H1 (cell line): ENCODE data around the gene TTC9. TPM values are rescaled to one million over a fixed set of nuclear protein-coding genes. Genes with fewer than 3 reads are reported as not detected.

Source experiments
- CTCF ChIA-PET: fragments of 300-600 bp; sonication (Branson Sonifier 250); formaldehyde crosslinking; loops from one replicate; lab custom pipeline; 2021; ENCODE audit not compliant: partially characterized antibody; lab: Charles Lee
- POLR2A ChIA-PET: fragments of 300-600 bp; sonication (Branson Sonifier 250); formaldehyde crosslinking; loops from one replicate; lab custom pipeline; 2021; ENCODE audit warnings: inconsistent platforms; ENCODE audit not compliant: partially characterized antibody; lab: Charles Lee
- DNase-seq, 2 experiments: peaks; one replicate each; pipeline versions ENCODE4 v3.0.0 to v3.0.0-alpha.2; 2010 to 2022; ENCODE audit warnings: low spot score in 2 of 2, low read depth in 1 of 2, mixed read lengths in 1 of 2
- FAIRE-seq: peaks from 2 replicates; lab custom pipeline; 2011; peaks lifted over from hg19 to GRCh38; lab: Jason Lieb, UNC
- H2AFZ ChIP-seq: 2 replicates; pipeline ENCODE4 v1.8.1; 2012; ENCODE audit warnings: low read length, inconsistent platforms
- H2AK5ac ChIP-seq: 2 replicates; pipeline ENCODE4 v1.6.1; 2013; ENCODE audit warnings: low read depth, low read length
- H2BK120ac ChIP-seq: replicated peaks from 2 replicates; pipeline ENCODE3; 2013; ENCODE audit warnings: low read depth, low read length, inconsistent platforms
- H2BK12ac ChIP-seq: 2 replicates; pipeline ENCODE4 v1.6.1; 2013; ENCODE audit warnings: low read depth, low read length
- H2BK15ac ChIP-seq: 2 replicates; pipeline ENCODE4 v1.6.1; 2013; ENCODE audit warnings: low read length
- H2BK20ac ChIP-seq: 2 replicates; pipeline ENCODE4 v1.6.1; 2013; ENCODE audit warnings: low read length
- H2BK5ac ChIP-seq: 2 replicates; pipeline ENCODE4 v1.6.1; 2013; ENCODE audit warnings: low read depth, low read length
- H3K14ac ChIP-seq: 2 replicates; pipeline ENCODE4 v1.6.1; 2013; ENCODE audit warnings: inconsistent platforms; ENCODE audit not compliant: insufficient read length
- H3K18ac ChIP-seq: 2 replicates; pipeline ENCODE4 v1.6.1; 2013; ENCODE audit warnings: low read length; ENCODE audit errors: extremely low read depth
- H3K23ac ChIP-seq: 2 replicates; pipeline ENCODE4 v1.6.1; 2013; ENCODE audit warnings: inconsistent platforms; ENCODE audit not compliant: insufficient read length
- H3K23me2 ChIP-seq: 2 replicates; pipeline ENCODE4 v1.6.1; 2013; ENCODE audit warnings: low read depth, low read length
- H3K27ac ChIP-seq: 2 replicates; pipeline ENCODE4 v1.6.1; 2011; ENCODE audit warnings: low read depth, low read length, inconsistent platforms
- H3K27me3 ChIP-seq, 4 experiments: replicated peaks in 1 of 4; 1 replicate in 1 of 4; 2 replicates in 3 of 4; pipeline versions ENCODE4 v1.6.1 to v1.8.1; 2011 to 2013; ENCODE audit warnings: low read length in 3 of 4, mild to moderate bottlenecking in 3 of 4, inconsistent platforms in 2 of 4, mixed read lengths in 2 of 4, moderate library complexity in 1 of 4; ENCODE audit not compliant: control insufficient read depth in 3 of 4, insufficient read depth in 3 of 4; ENCODE audit errors: extremely low read depth in 1 of 4
- H3K36me3 ChIP-seq, 4 experiments: 2 replicates each; pipeline versions ENCODE4 v1.6.1 to v1.8.1; 2011 to 2013; ENCODE audit warnings: mild to moderate bottlenecking in 4 of 4, low read length in 3 of 4, moderate library complexity in 2 of 4, control low read depth in 1 of 4, inconsistent platforms in 1 of 4; ENCODE audit not compliant: insufficient read depth in 4 of 4, control insufficient read depth in 2 of 4
- H3K4ac ChIP-seq: replicated peaks from 2 replicates; pipeline ENCODE3; 2013; ENCODE audit warnings: low read length, low read depth, mixed read lengths, inconsistent platforms; ENCODE audit not compliant: insufficient read length
- H3K4me1 ChIP-seq, 4 experiments: replicated peaks in 1 of 4; 1 replicate in 1 of 4; 2 replicates in 3 of 4; pipeline versions ENCODE4 v1.6.1 to v1.8.1; 2011 to 2013; ENCODE audit warnings: low read length in 3 of 4, inconsistent platforms in 2 of 4, mixed read lengths in 1 of 4; ENCODE audit not compliant: insufficient read depth in 4 of 4, control insufficient read depth in 3 of 4
- H3K4me2 ChIP-seq, 2 experiments: 2 replicates each; pipeline versions ENCODE4 v1.6.1 to v1.8.1; 2011 to 2013; ENCODE audit warnings: low read depth in 2 of 2, low read length in 2 of 2, control low read depth in 1 of 2, inconsistent platforms in 1 of 2, mild to moderate bottlenecking in 1 of 2; ENCODE audit not compliant: insufficient read depth in 1 of 2
- H3K4me3 ChIP-seq, 4 experiments: fragments of 200-600, 300-600 bp in 1 of 4; sonication (generic), shearing (Covaris generic), sonication (Bioruptor Twin) in 1 of 4; 2 replicates each; pipeline versions ENCODE4 v1.5.1 to v1.8.1; 2011 to 2016; ENCODE audit warnings: low read length in 4 of 4, low read depth in 3 of 4, control low read depth in 2 of 4, inconsistent platforms in 2 of 4, mild to moderate bottlenecking in 2 of 4, mixed read lengths in 1 of 4, moderate library complexity in 1 of 4; ENCODE audit not compliant: insufficient read depth in 2 of 4; ENCODE audit errors: extremely low read depth in 1 of 4
- H3K56ac ChIP-seq: replicated peaks from 2 replicates; pipeline ENCODE3; 2013; ENCODE audit warnings: low read depth, mild to moderate bottlenecking, mixed read lengths, low read length, inconsistent platforms; ENCODE audit not compliant: insufficient read length
- H3K79me1 ChIP-seq: 2 replicates; pipeline ENCODE4 v1.6.1; 2013; ENCODE audit warnings: low read depth, low read length, control low read depth
- H3K79me2 ChIP-seq, 2 experiments: 2 replicates each; pipeline versions ENCODE4 v1.6.1 to v1.8.1; 2012 to 2013; ENCODE audit warnings: low read length in 2 of 2, mild to moderate bottlenecking in 2 of 2, inconsistent platforms in 1 of 2; ENCODE audit not compliant: insufficient read depth in 2 of 2, control insufficient read depth in 1 of 2
- H3K9ac ChIP-seq, 4 experiments: replicated peaks in 1 of 4; 1 replicate in 1 of 4; 2 replicates in 3 of 4; pipeline versions ENCODE4 v1.6.1 to v1.8.1; 2011 to 2013; ENCODE audit warnings: low read depth in 3 of 4, low read length in 3 of 4, control low read depth in 2 of 4, mild to moderate bottlenecking in 2 of 4, moderate library complexity in 2 of 4, inconsistent platforms in 1 of 4; ENCODE audit errors: extremely low read depth in 1 of 4
- H3K9me3 ChIP-seq, 2 experiments: 2 replicates each; pipeline versions ENCODE4 v1.6.1 to v1.8.1; 2012 to 2013; ENCODE audit warnings: mild to moderate bottlenecking in 2 of 2, moderate library complexity in 2 of 2, control low read depth in 1 of 2, inconsistent platforms in 1 of 2, low read depth in 1 of 2, low read length in 1 of 2, mixed read lengths in 1 of 2; ENCODE audit not compliant: insufficient read depth in 2 of 2
- H4K20me1 ChIP-seq, 2 experiments: replicated peaks in 1 of 2; 2 replicates each; pipeline versions ENCODE3 to v1.8.1; 2011 to 2013; ENCODE audit warnings: inconsistent platforms in 2 of 2, low read length in 2 of 2, mild to moderate bottlenecking in 1 of 2; ENCODE audit not compliant: insufficient read depth in 2 of 2, control insufficient read depth in 1 of 2
- H4K5ac ChIP-seq: 2 replicates; pipeline ENCODE4 v1.6.1; 2013; ENCODE audit warnings: low read length, low read depth, mixed read lengths, inconsistent platforms; ENCODE audit not compliant: insufficient read length
- H4K8ac ChIP-seq: 2 replicates; pipeline ENCODE4 v1.8.0; 2013; ENCODE audit warnings: mild to moderate bottlenecking, moderate library complexity, low read length, inconsistent platforms; ENCODE audit not compliant: insufficient read depth; ENCODE audit errors: extremely low read depth
- H4K91ac ChIP-seq: replicated peaks from 2 replicates; pipeline ENCODE3; 2013; ENCODE audit warnings: low read length, mixed read lengths, inconsistent platforms; ENCODE audit not compliant: insufficient read length
- ATF3 ChIP-seq: IDR thresholded peaks from 2 replicates; pipeline ENCODE4 v1.6.1; 2011; ENCODE audit warnings: low read depth, mild to moderate bottlenecking, low read length; ENCODE audit not compliant: insufficient read depth
- CHD1 ChIP-seq: IDR thresholded peaks from 2 replicates; pipeline ENCODE4 v1.6.1; 2012; ENCODE audit warnings: low read depth, low read length, improper control_type of control experiment
- JUN ChIP-seq: IDR thresholded peaks from 2 replicates; pipeline ENCODE4 v1.6.1; 2011; ENCODE audit warnings: low read depth, mild to moderate bottlenecking, improper control_type of control experiment, low read length
- NRF1 ChIP-seq: IDR thresholded peaks from 2 replicates; pipeline ENCODE4 v1.6.1; 2011; ENCODE audit warnings: mild to moderate bottlenecking, low read depth, low read length, improper control_type of control experiment
- POLR2AphosphoS5 ChIP-seq: IDR thresholded peaks from 2 replicates; pipeline ENCODE4 v1.6.1; 2011; ENCODE audit warnings: low read depth, low read length
- POU5F1 ChIP-seq: IDR thresholded peaks from 2 replicates; pipeline ENCODE4 v1.6.1; 2011; ENCODE audit warnings: low read depth, mild to moderate bottlenecking, low read length, moderate library complexity
- RAD21 ChIP-seq, 2 experiments: IDR thresholded peaks in 1 of 2; conservative IDR thresholded peaks in 1 of 2; 2 replicates each; pipeline ENCODE4 v1.6.1; 2011; ENCODE audit warnings: low read depth in 2 of 2, low read length in 2 of 2, improper control_type of control experiment in 1 of 2, inconsistent platforms in 1 of 2, mild to moderate bottlenecking in 1 of 2, moderate library complexity in 1 of 2
- RFX5 ChIP-seq: IDR thresholded peaks from 2 replicates; pipeline ENCODE4 v1.6.1; 2011; ENCODE audit warnings: low read depth, low read length, improper control_type of control experiment, borderline replicate concordance
- RNF2 ChIP-seq: fragments of 200-900, 300-1000 bp; sonication (generic); IDR thresholded peaks from 2 replicates; pipeline ENCODE4 v1.7.1; 2016; ENCODE audit warnings: borderline replicate concordance, low read depth, mild to moderate bottlenecking, antibody characterized with exemption, low read length; ENCODE audit not compliant: poor library complexity, severe bottlenecking; ENCODE audit errors: missing control alignments
- SIN3A ChIP-seq, 2 experiments: IDR thresholded peaks in 1 of 2; conservative IDR thresholded peaks in 1 of 2; 2 replicates each; pipeline ENCODE4 v1.6.1; 2011 to 2012; ENCODE audit warnings: low read length in 2 of 2, improper control_type of control experiment in 1 of 2, low read depth in 1 of 2, mild to moderate bottlenecking in 1 of 2
- TAF1 ChIP-seq: IDR thresholded peaks from 2 replicates; pipeline ENCODE4 v1.6.1; 2011; ENCODE audit warnings: mild to moderate bottlenecking, low read depth, low read length
- TAF7 ChIP-seq: optimal IDR thresholded peaks from 2 replicates; pipeline ENCODE3; 2011; ENCODE audit warnings: low read depth, mild to moderate bottlenecking, inconsistent platforms, low read length, moderate library complexity, borderline replicate concordance
- WGBS, 2 experiments: shearing (Covaris generic) in 1 of 2; methylation state at CpG; one replicate each; pipeline versions ENCODE4 v1.1.6 to v1.1.7; 2013 to 2015; ENCODE audit warnings: low lambda C conversion rate in 2 of 2, mixed read lengths in 2 of 2, inconsistent platforms in 1 of 2, low coverage in 1 of 2, missing lambda C conversion rate in 1 of 2; ENCODE audit not compliant: insufficient replicate concordance in 2 of 2, insufficient coverage in 1 of 2, insufficient read length in 1 of 2; ENCODE audit errors: extremely low coverage in 1 of 2, missing lambda C conversion rate in 1 of 2; 5-methylcytosine and 5-hydroxymethylcytosine counted together
- polyA plus RNA-seq, 7 experiments: library from polyadenylated mRNA; depleted of rRNA in 3 of 7; stranded (reverse) in 5 of 7; unstranded in 2 of 7; fragments of >200 nt in 5 of 7; fragments of 200-250 nt in 2 of 7; gene quantifications; 1 replicate in 5 of 7; 2 replicates in 1 of 7; 4 replicates in 1 of 7; pipeline versions ENCODE4 v1.2.1 to v1.2.3, GENCODE V29; 2011 to 2013; ENCODE audit warnings: missing spikeins in 2 of 7, mixed read lengths in 2 of 7
- total RNA-seq: library from RNA; stranded (reverse); fragmentation: NEBNext Ultra II Directional; extraction: Animal tissue kit (Norgen Biotek cat#: 25700); gene quantifications from 2 replicates; pipeline ENCODE4 v1.2.1, GENCODE V29; 2021

The TTC9 gene
- total and polyA plus RNA-seq, 2 of the 8 experiments (the other 6 are each of a cell fraction or from before 2014, with no cell fraction given), result 21.0 to 29.5 TPM

DNA sequence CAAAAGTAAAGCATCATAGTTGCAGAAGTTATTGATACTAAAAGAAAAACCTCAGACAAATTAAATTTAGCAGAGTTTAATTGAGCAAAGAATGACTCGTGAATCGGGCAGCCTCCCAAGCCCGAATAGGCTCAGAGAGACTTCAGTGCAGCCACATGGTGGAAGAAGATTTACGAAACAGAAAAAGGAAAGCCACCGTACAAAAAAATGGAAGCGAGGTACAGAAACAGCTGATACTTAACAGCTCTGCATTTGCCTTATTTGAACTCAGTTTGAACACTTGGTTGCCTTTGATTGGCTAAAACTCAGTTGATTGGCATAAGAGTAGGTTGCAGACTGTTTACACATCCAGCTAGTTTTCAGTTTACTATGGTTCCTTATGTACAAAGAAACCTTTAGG lies 12.9 kb downstream of the TTC9 start:
- peaks cover 2% of the 10 kb centered on the region; the same call in 1 of the 2 replicates for H3K23me2 ChIP-seq
- H3K4ac ChIP-seq, result no peak overlapping the region
- no peak overlapping the region for H2AK5ac ChIP-seq
- no peaks in the 10 kb centered on the region for H3K9me3 ChIP-seq
- no peak overlapping the region for H3K14ac ChIP-seq
- no peak overlapping the region for H4K5ac ChIP-seq
- no peak overlapping the region for H2BK12ac ChIP-seq
- H2BK120ac ChIP-seq, result no peak overlapping the region
- H3K4me3 ChIP-seq, result no peak overlapping the region; a peak in 1 of 8 replicates
- no peak overlapping the region for H2AFZ ChIP-seq
- no peak overlapping the region for H4K8ac ChIP-seq
- no peak for FAIRE-seq
- no peak overlapping the region for H3K56ac ChIP-seq
- H3K9ac ChIP-seq, result no peak overlapping the region
- WGBS, 2 experiments, result 85% methylated on average over 6 of the region's 6 CpGs; no CpG with 5 or more reads in 1 of the 2 experiments
- peaks cover 6 to 85% of the 10 kb centered on the region in 2 experiments for H3K79me2 ChIP-seq
- H3K79me1 ChIP-seq, result peaks cover 12% of the 10 kb centered on the region; the same call in 1 of the 2 replicates
- H4K20me1 ChIP-seq, result no peaks in the 10 kb centered on the region
- ChIA-PET POLR2A (interaction anchor here (0.9 to 10.6 kb wide), 4 partner anchors 11 to 59 kb away, joined by 3 to 116 read pairs (median 4); partner anchors contain the start of gene TTC9), CTCF (interaction anchor here (0.9 to 1.2 kb wide), 4 partner anchors 12 to 59 kb away, joined by 3 read pairs; no protein-coding TSS in a partner anchor)
- no peak overlapping the region; a peak in 1 of 4 replicates for H3K4me2 ChIP-seq
- no peak overlapping the region for H2BK20ac ChIP-seq
- no peaks in the 10 kb centered on the region for H3K27me3 ChIP-seq
- peaks cover 0 to 8% (median 2%) of the 10 kb centered on the region in 4 experiments; a peak in 1 of 8 replicates for H3K36me3 ChIP-seq
- H3K18ac ChIP-seq, result no peak overlapping the region
- no peak for DNase-seq
- no peak overlapping the region for H2BK15ac ChIP-seq
- peak overlapping the region; percentile 5; the same call in 1 of the 2 replicates for H2BK5ac ChIP-seq
- H4K91ac ChIP-seq, result no peak overlapping the region
- no peak overlapping the region for H3K23ac ChIP-seq
- H3K27ac ChIP-seq, result peak overlapping the region; percentile 43; the same call in 1 of the 2 replicates
- H3K4me1 ChIP-seq, result peaks cover 7 to 36% (median 34%) of the 10 kb centered on the region in 4 experiments
- no peak for TF ChIP-seq POLR2AphosphoS5
- no peak for TF ChIP-seq TAF1
- no peak for TF ChIP-seq NRF1
- TF ChIP-seq RAD21 (IDR thresholded peaks at IDR 0.05 in 1 of 2, conservative IDR thresholded peaks at IDR 0.05 in 1 of 2; ENCODE audit: low read depth in 2 of 2, low read length in 2 of 2), result no peak
- TF ChIP-seq CHD1, result no peak
- TF ChIP-seq RNF2, result no peak
- TF ChIP-seq POU5F1, result no peak
- no peak for TF ChIP-seq SIN3A (conservative IDR thresholded peaks at IDR 0.05 in 1 of 2, IDR thresholded peaks at IDR 0.05 in 1 of 2; ENCODE audit: low read depth in 1 of 2, low read length in 2 of 2)
- TF ChIP-seq RFX5, result no peak
- no peak for TF ChIP-seq JUN
- TF ChIP-seq TAF7, result no peak
- TF ChIP-seq ATF3, result no peak
